KMS-11 (cell line): ENCODE data around the gene CFAP299.

ENCODE experiments used
- H2AFZ ChIP-seq: fragments of 200-600 bp; sonication (generic); 2 replicates; pipeline ENCODE4 v1.6.1; 2016; ENCODE audit warnings: antibody characterized with exemption, mixed run types, low read depth
- H3K27ac ChIP-seq: fragments of 200-600 bp; sonication (generic); 2 replicates; pipeline ENCODE4 v1.6.1; 2016; ENCODE audit warnings: mild to moderate bottlenecking, mixed run types
- H3K27me3 ChIP-seq: fragments of 200-600 bp; sonication (generic); 2 replicates; pipeline ENCODE4 v1.6.1; 2017; ENCODE audit warnings: mild to moderate bottlenecking, low read depth, mixed run types, moderate library complexity; ENCODE audit not compliant: insufficient read depth
- H3K36me3 ChIP-seq: fragments of 200-600 bp; sonication (generic); 2 replicates; pipeline ENCODE4 v1.6.1; 2017; ENCODE audit warnings: mild to moderate bottlenecking, mixed run types; ENCODE audit not compliant: insufficient read depth
- H3K4me1 ChIP-seq: fragments of 200-600 bp; sonication (generic); 2 replicates; pipeline ENCODE4 v1.6.1; 2016; ENCODE audit warnings: mild to moderate bottlenecking, low read depth, mixed run types; ENCODE audit not compliant: poor library complexity, severe bottlenecking
- H3K4me2 ChIP-seq: fragments of 200-600 bp; sonication (generic); 2 replicates; pipeline ENCODE4 v1.7.0; 2016; ENCODE audit warnings: mild to moderate bottlenecking, mixed run types
- H3K4me3 ChIP-seq: fragments of 200-600 bp; sonication (generic); IDR thresholded peaks from 2 replicates; pipeline ENCODE4 v1.6.1; 2017; ENCODE audit warnings: low read depth, low read length, mixed read lengths; ENCODE audit not compliant: insufficient read depth
- H3K79me2 ChIP-seq: fragments of 200-600 bp; sonication (generic); 2 replicates; pipeline ENCODE4 v1.6.1; 2016; ENCODE audit warnings: low read depth, mixed run types; ENCODE audit not compliant: insufficient read depth
- H3K9ac ChIP-seq: fragments of 200-600 bp; sonication (generic); 2 replicates; pipeline ENCODE4 v1.6.1; 2016; ENCODE audit warnings: mild to moderate bottlenecking, mixed run types
- H4K20me1 ChIP-seq: fragments of 200-600 bp; sonication (generic); 2 replicates; pipeline ENCODE4 v1.6.1; 2016; ENCODE audit warnings: mild to moderate bottlenecking, mixed run types; ENCODE audit not compliant: insufficient read depth
- CTCF ChIP-seq: fragments of 200-600 bp; sonication (generic); conservative IDR thresholded peaks from 2 replicates; pipeline ENCODE4 v1.6.1; 2017; ENCODE audit warnings: low read depth, mild to moderate bottlenecking, antibody characterized with exemption, low read length, moderate library complexity, mixed read lengths

Gene CFAP299

GRCh38 chr4:80382090-80382832, 46.7 kb downstream of the CFAP299 start:
- H2AFZ ChIP-seq, result no peak overlapping the region
- no peak for TF ChIP-seq CTCF
- H3K9ac ChIP-seq, result no peak overlapping the region
- H3K27ac ChIP-seq, result no peak overlapping the region
- no peaks in the 10 kb centered on the region for H3K79me2 ChIP-seq
- no peaks in the 10 kb centered on the region for H3K4me1 ChIP-seq
- no peak overlapping the region for H3K4me3 ChIP-seq
- H3K36me3 ChIP-seq, result no peaks in the 10 kb centered on the region
- no peaks in the 10 kb centered on the region for H4K20me1 ChIP-seq
- no peaks in the 10 kb centered on the region for H3K27me3 ChIP-seq
- no peak overlapping the region for H3K4me2 ChIP-seq

- no peaks in the 10 kb centered on the region for H3K79me2 ChIP-seq
- H3K4me3 ChIP-seq, result no peak overlapping the region
- no peaks in the 10 kb centered on the region for H3K4me1 ChIP-seq
- no peaks in the 10 kb centered on the region for H3K36me3 ChIP-seq
- H3K4me2 ChIP-seq, result no peak overlapping the region
- no peak for TF ChIP-seq CTCF
- no peak overlapping the region for H2AFZ ChIP-seq
- H3K27ac ChIP-seq, result no peak overlapping the region
- H3K27me3 ChIP-seq, result no peaks in the 10 kb centered on the region
- H4K20me1 ChIP-seq, result no peaks in the 10 kb centered on the region
- no peak overlapping the region for H3K9ac ChIP-seq
Observed at GRCh38 chr4:80385397-80386280, 50.1 kb downstream of the CFAP299 start.

GRCh38 chr4:80386281-80386886, 50.9 kb downstream of the CFAP299 start:
- Histone ChIP-seq H3K4me3 (no peak overlapping the region), H3K4me1 (no peaks in the 10 kb centered on the region), H3K4me2 (no peak overlapping the region), H2AFZ (no peak overlapping the region), H4K20me1 (no peaks in the 10 kb centered on the region), H3K27me3 (no peaks in the 10 kb centered on the region), H3K9ac (no peak overlapping the region), H3K27ac (no peak overlapping the region), H3K36me3 (no peaks in the 10 kb centered on the region), H3K79me2 (no peaks in the 10 kb centered on the region)
- no peak for TF ChIP-seq CTCF

- Histone ChIP-seq H3K9ac (no peak overlapping the region), H3K4me2 (no peak overlapping the region), H3K27ac (no peak overlapping the region), H3K27me3 (no peaks in the 10 kb centered on the region), H3K4me3 (no peak overlapping the region), H3K79me2 (no peaks in the 10 kb centered on the region), H3K36me3 (no peaks in the 10 kb centered on the region), H2AFZ (no peak overlapping the region), H4K20me1 (no peaks in the 10 kb centered on the region), H3K4me1 (no peaks in the 10 kb centered on the region)
- TF ChIP-seq CTCF, result no peak
Observed at GRCh38 chr4:80387390-80388283, 52.1 kb downstream of the CFAP299 start.
